WI38 (cell line): ENCODE measurements around the gene CIAO3.

Experiments used
- H3K4me3 ChIP-seq: 2 replicates; pipeline ENCODE4 v1.5.1; 2011; ENCODE audit warnings: low read depth, mild to moderate bottlenecking, control low read depth, low read length
- TF ChIP-seq, protein P1 (sequence below): IDR thresholded peaks from 2 replicates; pipeline ENCODE4 v1.5.1; 2012; ENCODE audit warnings: low read depth, mild to moderate bottlenecking, control low read depth, low read length

The CIAO3 gene

DNA sequence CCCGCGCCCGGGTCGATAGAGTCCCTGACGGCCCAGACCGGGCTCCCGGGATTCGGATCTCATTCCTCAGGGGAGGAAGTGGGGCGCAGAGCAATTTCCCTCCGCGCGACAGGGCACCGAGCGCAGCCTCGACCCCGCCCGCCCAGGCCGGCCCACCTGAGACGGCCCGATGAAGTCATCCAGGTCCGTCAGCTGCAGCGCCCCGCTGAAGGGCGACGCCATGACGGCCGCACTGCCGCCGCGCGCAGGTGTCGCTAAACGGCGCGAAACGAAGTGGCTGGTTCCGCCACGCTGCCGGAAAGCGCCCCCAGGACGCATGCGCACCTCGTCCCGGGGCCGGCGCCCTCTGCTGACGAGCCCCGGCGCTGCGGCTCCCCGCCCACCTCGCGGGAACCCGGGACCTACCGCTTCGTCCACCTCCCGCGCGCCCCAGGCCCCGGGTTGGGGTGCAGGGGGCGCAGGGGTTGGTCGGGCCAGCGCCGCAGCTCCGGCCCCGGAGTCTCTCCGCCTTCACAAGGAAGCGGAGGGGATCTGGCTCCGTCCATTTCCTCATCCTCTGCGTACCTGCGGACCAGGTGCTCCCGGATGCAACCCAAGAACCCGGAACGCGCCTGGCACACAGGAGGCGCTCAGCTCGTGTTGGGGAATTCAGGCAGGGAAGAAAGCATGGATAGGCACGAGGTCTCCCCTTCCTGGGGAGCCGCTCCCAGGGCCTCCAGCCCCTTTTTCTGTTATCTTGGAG, at the start of gene CIAO3:
Gene CIAO3, minus strand, starts transcription at position 234 of the 742 bp plus-strand sequence. Its CDS starts 12 bp downstream, at position 222.
- peak within 1 kb of the TSS; percentile 91 for H3K4me3 ChIP-seq
- TF ChIP-seq, protein P1, sequence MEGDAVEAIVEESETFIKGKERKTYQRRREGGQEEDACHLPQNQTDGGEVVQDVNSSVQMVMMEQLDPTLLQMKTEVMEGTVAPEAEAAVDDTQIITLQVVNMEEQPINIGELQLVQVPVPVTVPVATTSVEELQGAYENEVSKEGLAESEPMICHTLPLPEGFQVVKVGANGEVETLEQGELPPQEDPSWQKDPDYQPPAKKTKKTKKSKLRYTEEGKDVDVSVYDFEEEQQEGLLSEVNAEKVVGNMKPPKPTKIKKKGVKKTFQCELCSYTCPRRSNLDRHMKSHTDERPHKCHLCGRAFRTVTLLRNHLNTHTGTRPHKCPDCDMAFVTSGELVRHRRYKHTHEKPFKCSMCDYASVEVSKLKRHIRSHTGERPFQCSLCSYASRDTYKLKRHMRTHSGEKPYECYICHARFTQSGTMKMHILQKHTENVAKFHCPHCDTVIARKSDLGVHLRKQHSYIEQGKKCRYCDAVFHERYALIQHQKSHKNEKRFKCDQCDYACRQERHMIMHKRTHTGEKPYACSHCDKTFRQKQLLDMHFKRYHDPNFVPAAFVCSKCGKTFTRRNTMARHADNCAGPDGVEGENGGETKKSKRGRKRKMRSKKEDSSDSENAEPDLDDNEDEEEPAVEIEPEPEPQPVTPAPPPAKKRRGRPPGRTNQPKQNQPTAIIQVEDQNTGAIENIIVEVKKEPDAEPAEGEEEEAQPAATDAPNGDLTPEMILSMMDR, result peak; percentile 78

DNA sequence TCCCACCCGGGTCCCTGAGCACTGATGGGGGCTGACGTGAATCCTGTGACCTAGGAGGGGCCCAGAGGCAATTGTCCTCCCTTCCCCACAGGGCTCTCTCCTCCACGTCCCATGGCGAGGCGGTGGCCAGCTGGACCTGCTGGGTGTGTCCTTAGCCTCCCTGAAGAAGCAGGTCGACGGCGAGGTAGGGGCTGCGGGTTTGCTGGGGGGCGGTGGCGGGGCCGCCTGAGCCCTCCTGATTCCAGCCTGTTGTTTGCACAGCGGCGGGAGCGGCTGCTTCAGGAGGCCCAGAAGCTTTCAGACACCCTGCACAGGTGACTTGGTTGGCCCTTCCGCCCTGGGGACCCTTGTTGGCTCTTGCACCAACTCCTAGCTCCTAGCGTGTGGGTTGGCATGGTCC, 49.3 kb upstream of the CIAO3 start:
- TF ChIP-seq, protein P1, result no peak
- no peak overlapping the region for H3K4me3 ChIP-seq

DNA sequence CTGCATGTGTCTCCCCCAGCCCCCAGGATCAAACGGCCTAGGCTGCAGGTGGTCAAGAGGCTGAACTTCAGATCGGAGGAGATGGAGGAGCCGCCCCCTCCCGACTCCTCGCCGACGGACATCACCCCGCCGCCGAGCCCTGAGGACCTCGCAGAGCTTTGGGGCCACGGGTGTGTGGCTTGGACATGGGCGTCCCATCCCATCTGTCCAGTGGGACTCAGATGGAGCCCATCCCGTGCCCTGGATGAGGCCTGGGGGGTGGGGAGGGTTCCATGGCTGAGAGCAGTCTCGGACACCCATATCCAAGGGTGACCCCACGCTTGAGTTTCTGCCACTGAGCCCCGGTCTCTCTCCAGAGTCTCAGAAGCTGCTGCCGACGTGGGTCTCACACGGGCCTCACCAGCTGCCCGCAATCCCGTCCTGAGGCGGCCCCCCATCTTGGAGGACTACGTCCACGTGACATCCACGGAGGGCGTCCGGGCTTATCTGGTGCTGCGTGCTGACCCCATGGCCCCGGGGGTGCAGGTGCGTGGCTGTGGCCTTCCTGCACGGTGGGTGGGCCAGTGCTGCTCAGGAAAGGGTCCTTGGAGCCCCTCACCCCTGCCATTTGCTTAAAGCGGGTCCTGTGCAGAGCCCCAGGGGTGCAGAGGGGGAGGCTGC, 48.5 kb upstream of the CIAO3 start:
- TF ChIP-seq, protein P1, result no peak
- peak overlapping the region; percentile 66 for H3K4me3 ChIP-seq

DNA sequence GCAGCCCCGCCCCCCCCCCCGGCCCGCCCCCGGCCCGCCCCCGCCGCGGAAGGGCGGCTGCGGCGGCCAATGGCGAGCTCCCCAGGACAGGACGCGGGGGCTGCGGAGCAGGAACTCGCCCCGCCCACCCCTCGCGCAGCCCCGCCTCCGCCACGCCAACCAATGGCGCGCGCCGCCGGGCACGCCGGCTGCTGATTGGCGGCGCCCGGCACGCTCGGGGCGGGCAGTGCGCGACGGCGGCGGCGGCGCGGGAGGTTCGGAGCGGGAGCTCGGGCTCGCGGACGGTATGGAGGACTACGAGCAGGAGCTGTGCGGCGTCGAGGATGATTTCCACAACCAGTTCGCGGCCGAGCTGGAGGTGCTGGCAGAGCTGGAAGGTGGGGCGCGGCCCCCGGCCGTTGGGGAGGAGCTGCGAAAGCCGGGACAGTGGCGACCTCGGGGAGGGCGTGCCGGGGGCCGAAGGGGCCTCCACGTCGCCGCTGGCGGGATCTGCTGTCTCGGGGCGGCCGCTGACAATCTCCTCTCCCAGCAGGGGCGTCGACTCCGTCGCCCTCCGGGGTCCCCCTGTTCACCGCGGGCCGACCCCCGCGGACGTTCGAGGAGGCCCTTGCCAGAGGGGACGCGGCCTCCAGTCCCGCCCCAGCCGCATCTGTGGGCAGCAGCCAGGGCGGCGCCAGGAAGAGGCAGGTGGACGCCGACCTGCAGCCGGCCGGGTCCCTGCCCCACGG, 47.8 kb upstream of the CIAO3 start, which contains the start of gene CHTF18:
Gene CHTF18, plus strand, starts transcription at position 222 of the 728 bp plus-strand sequence. Its CDS starts 65 bp downstream, at position 287.
- H3K4me3 ChIP-seq, result peak within 1 kb of the TSS; percentile 93
- TF ChIP-seq, protein P1, result no peak

DNA sequence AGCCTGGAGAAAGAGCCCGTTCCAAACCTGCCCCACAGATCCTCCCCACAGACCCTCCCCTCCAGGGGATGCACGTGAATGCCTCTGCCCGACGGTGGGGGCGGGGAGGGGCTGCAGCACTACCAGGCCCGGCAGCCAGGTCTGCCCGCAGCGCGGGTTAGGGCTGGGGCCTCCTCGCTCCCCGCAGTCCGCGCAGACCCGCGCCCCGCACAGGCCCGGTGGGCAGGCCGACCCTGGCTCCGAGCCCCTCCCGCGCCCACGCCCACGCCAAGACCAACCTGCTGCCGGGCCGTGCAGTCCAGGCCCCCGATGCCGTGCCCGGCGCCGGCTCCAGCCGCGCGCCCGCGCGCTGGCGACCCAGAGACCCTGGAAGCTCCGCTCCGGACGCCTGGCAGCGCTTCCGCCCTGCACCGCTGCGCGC, 47.2 kb upstream of the CIAO3 start, which contains the start of gene RPUSD1:
Gene RPUSD1, minus strand, starts transcription at position 404 of the 421 bp plus-strand sequence. CDS start 644 bp downstream, outside the sequence.
- TF ChIP-seq, protein P1, result no peak
- peak within 1 kb of the TSS; percentile 93 for H3K4me3 ChIP-seq

DNA sequence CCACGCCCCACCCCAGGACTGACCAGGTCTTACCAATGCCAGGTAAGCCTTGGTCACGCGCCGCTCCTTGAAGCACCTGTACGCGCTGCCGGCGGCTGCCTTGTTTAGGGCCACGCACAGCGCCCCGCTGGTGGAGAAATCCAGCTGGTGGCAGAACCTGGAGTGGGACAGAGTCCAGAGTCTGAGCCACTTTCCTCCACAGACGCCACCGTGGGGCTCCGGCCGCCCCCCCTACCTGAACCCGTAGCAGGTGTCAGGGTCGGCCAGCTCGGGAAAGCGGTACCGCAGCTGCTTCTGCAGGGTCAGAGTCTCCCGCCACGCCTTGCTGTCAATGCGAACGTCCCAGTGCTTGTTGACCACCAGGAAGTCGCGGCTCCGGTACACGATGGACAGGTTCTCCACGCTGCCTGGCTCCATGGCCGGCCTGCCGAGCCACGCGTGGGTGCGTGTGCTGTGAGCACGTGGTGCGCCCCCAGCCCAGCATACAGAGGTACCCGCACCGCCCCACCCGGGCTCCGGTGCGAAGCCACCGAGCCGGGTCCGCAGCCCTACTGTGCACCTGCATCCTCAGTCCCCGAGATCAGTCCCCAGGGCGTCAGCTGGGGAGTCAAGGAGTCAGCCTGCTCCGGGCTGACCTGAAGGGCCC, 46.6 kb upstream of the CIAO3 start:
- TF ChIP-seq, protein P1, result no peak
- peak overlapping the region; percentile 93 for H3K4me3 ChIP-seq
